Heart left ventricle (tissue), 16 donors: ENCODE data around the gene RPP14. TPM values are rescaled to one million over a fixed set of nuclear protein-coding genes. Genes with fewer than 3 reads are reported as not detected.

Experiments
- ATAC-seq, 4 donors: fragments of 200-7000 bp; cut with Tn5 transposase; one replicate each; pipeline ENCODE4 v1.9.1; 2020 to 2022; ENCODE audit warnings: moderate library complexity in 4 of 4, mild to moderate bottlenecking in 3 of 4, moderate number of reproducible peaks in 1 of 4
- DNase-seq, 5 donors: peaks; one replicate each; pipeline ENCODE4 v3.0.0-alpha.2; 2020
- H3K27ac ChIP-seq, 12 donors: fragments of 200-600 bp; sonication (generic) in 4 of 12; one replicate each; pipeline versions ENCODE4 v1.5.0 to v1.8.0; 2016 to 2022; ENCODE audit warnings: mild to moderate bottlenecking in 2 of 12
- H3K27me3 ChIP-seq, 9 donors: fragments of 200-600 bp; sonication (generic) in 2 of 9; one replicate each; pipeline versions ENCODE4 v1.5.1 to v1.8.0; 2016 to 2022; ENCODE audit warnings: mild to moderate bottlenecking in 3 of 9
- H3K36me3 ChIP-seq, 9 donors: fragments of 200-600 bp; sonication (generic) in 2 of 9; one replicate each; pipeline versions ENCODE4 v1.5.0 to v1.8.0; 2018 to 2022; ENCODE audit warnings: mild to moderate bottlenecking in 2 of 9
- H3K4me1 ChIP-seq, 12 donors: fragments of 200-600 bp; sonication (generic) in 4 of 12; one replicate each; pipeline versions ENCODE4 v1.5.0 to v1.8.0; 2016 to 2022; ENCODE audit warnings: mild to moderate bottlenecking in 3 of 12
- H3K4me3 ChIP-seq, 12 donors: fragments of 200-600 bp; sonication (generic) in 4 of 12; one replicate each; pipeline versions ENCODE4 v1.5.0 to v1.8.0; 2017 to 2022; ENCODE audit warnings: mild to moderate bottlenecking in 9 of 12, moderate library complexity in 4 of 12
- H3K9me3 ChIP-seq, 12 donors: fragments of 200-600 bp; sonication (generic) in 4 of 12; one replicate each; pipeline versions ENCODE4 v1.5.0 to v1.8.0; 2016 to 2022; ENCODE audit warnings: mild to moderate bottlenecking in 1 of 12
- CTCF ChIP-seq, 12 donors: fragments of 200-600 bp; sonication (generic) in 4 of 12; IDR thresholded peaks; one replicate each; pipeline versions ENCODE4 v1.5.0 to v1.8.0; 2018 to 2022; ENCODE audit warnings: antibody characterized with exemption in 12 of 12, mild to moderate bottlenecking in 5 of 12
- POLR2A ChIP-seq, 2 donors: fragments of 450-650 bp; IDR thresholded peaks; one replicate each; pipeline ENCODE4 v1.6.1; 2017; ENCODE audit warnings: antibody characterized with exemption in 2 of 2, mild to moderate bottlenecking in 2 of 2, moderate library complexity in 2 of 2
- WGBS, 4 donors: extraction: QIAGEN DNeasy Blood & Tissue Kit in 2 of 4; methylation state at CpG; one replicate each; pipeline versions ENCODE4 v1.1.5 to v1.1.7; 2013 to 2018; 5-methylcytosine and 5-hydroxymethylcytosine counted together
- intact Hi-C, 10 donors: fragments of 100-400 bp; cut with DNase I; formaldehyde crosslinking; loops; one replicate each; pipeline versions ENCODE4 v1.11.1 to v1.14.2; 2022
- polyA plus RNA-seq, 2 donors: library from polyadenylated mRNA; stranded (reverse); fragments of 200-250 nt; gene quantifications; one replicate each; pipeline ENCODE4 v1.2.3, GENCODE V29; 2013
- total RNA-seq, 9 donors: library from RNA; depleted of rRNA in 2 of 9; stranded (reverse); fragments of >200 nt in 2 of 9; fragmentation: NEBNext Ultra II Directional in 3 of 9; extraction: Animal tissue kit (Norgen Biotek cat#: 25700) in 3 of 9; gene quantifications; one replicate each; pipeline versions ENCODE4 v1.1.0 to v1.2.4, GENCODE V29; 2016 to 2023
- donor health status: ischemic (EF 13 %, LVEDD 7.1; RV severe dilation, severe dysfunction).
- donor health status: healthy with polysubstance abuse.
- donor health status: DM: no; HTN: yes; CAD: no.
- donor health status: DM: no; HTN: no; CAD: no.
- donor health status: ischemic (EF 25% LVEDD 6.9; RV normal size, moderate dysfunction).
- donor health status: ischemic (EF 25% LVEDD 5.7; RV mildly dilated, moderate dysfunction).
- donor health status: healthy.
- donor health status: DM: yes; HTN: yes; CAD: no.
- donor health status: ischemic (EF 35%, LVEDD 5.7; RV mildly dilated, moderate dysfunction).
- donor health status: nonischemic (EF 11% LVEDD 7.7; RV severe dilation, severe dysfunction).
- donor health status: DM: yes; HTN: yes; CAD: no.
- donor health status: PGD.
- donor health status: ischemic (EF 29% LVEDD 5.4; RV normal size, mild dysfunction).
- donor health status: nonischemic (EF 23%, LVEDD 6.1; RV moderate dilation, normal function).

RPP14 gene
- total and polyA plus RNA-seq, 11 donors = 9.6 to 32.4 (median 24.0) TPM

GRCh38 chr3:58340594-58341244, 34.7 kb downstream of the RPP14 start:
- no peak for ATAC-seq
- Histone ChIP-seq H3K4me1 (peaks cover 0 to 20% (median 0%) of the 10 kb centered on the region in 12 donors), H3K9me3 (no peaks in the 10 kb centered on the region), H3K36me3 (peaks cover 0 to 18% (median 0%) of the 10 kb centered on the region in 9 donors), H3K4me3 (no peak overlapping the region), H3K27ac (no peak overlapping the region), H3K27me3 (no peaks in the 10 kb centered on the region)
- no peak for TF ChIP-seq CTCF (IDR thresholded peaks at IDR 0.05)
- intact Hi-C loops = no loop called here
- DNase-seq = no peak
- 91 to 100% (median 98%) methylated on average over 3 of the region's 3 CpGs for WGBS, 4 donors

DNA sequence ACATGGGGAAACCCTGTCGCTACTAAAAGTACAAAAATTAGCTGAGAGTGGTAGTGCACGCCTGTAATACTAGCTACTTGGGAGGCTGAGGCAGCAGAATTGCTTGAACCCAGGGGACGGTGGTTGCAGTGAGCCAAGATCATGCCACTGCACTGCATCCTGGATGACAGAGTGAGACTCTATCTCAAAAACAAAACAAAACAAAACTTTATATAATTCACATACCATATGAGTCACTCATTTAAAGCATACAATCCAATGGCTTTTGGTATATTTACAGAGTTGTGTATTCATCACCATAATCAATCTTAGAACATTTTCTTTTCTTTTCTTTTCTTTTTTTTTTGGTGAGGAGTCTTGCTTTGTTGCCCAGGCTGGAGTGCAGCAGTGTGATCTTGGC, 35.3 kb downstream of the RPP14 start:
- 88 to 97% (median 94%) methylated on average over 3 of the region's 3 CpGs for WGBS, 4 donors
- no peak for ATAC-seq
- peaks cover 0 to 18% (median 0%) of the 10 kb centered on the region in 9 donors for H3K36me3 ChIP-seq
- peaks cover 0 to 13% (median 0%) of the 10 kb centered on the region in 12 donors for H3K4me1 ChIP-seq
- no peak overlapping the region for H3K4me3 ChIP-seq
- no peak overlapping the region for H3K27ac ChIP-seq
- no peaks in the 10 kb centered on the region for H3K27me3 ChIP-seq
- intact Hi-C loops = no loop called here
- no peak for TF ChIP-seq CTCF (IDR thresholded peaks at IDR 0.05)
- TF ChIP-seq POLR2A (IDR thresholded peaks at IDR 0.05) = no peak
- no peaks in the 10 kb centered on the region for H3K9me3 ChIP-seq
- DNase-seq = no peak

- no peak for ATAC-seq
Measured at GRCh38 chr3:58342676-58343075, 36.6 kb downstream of the RPP14 start.

DNA sequence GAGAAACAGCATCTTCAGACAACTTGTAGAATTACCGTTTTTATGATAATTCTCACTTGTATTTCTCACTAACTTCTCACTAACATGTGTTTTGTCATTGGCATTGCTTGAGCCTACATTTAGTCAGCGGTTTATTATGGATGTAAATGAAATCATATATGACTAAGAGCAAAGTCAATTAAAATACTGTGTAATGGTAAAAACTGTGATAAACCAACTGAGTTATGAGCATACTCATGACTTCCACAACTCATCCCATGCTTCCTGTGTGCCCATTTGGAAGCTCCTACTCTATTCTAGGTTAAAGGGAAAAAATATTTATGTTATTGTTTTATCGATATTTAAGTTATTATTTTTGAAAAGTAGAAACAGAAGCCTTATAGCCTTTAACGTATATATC, 39.4 kb downstream of the RPP14 start:
- Histone ChIP-seq H3K4me3 (no peak overlapping the region), H3K27ac (no peak overlapping the region), H3K4me1 (peaks cover 0 to 21% (median 0%) of the 10 kb centered on the region in 12 donors), H3K27me3 (no peaks in the 10 kb centered on the region), H3K36me3 (peaks cover 0 to 15% (median 0%) of the 10 kb centered on the region in 9 donors), H3K9me3 (no peaks in the 10 kb centered on the region)
- TF ChIP-seq POLR2A (IDR thresholded peaks at IDR 0.05) = no peak
- TF ChIP-seq CTCF (IDR thresholded peaks at IDR 0.05) = no peak
- ATAC-seq (no peak), DNase-seq (no peak)
- intact Hi-C loops = no loop called here
- 95 to 98% (median 97%) methylated on average over 4 of the region's 4 CpGs for WGBS, 4 donors

More at GRCh38 chr3:58342676-58343075, 36.6 kb downstream of the RPP14 start:
- Histone ChIP-seq H3K4me1 (peaks cover 0 to under 1% (median 0%) of the 10 kb centered on the region in 12 donors), H3K36me3 (peaks cover 0 to 18% (median 0%) of the 10 kb centered on the region in 9 donors), H3K9me3 (no peaks in the 10 kb centered on the region), H3K27me3 (no peaks in the 10 kb centered on the region), H3K27ac (no peak overlapping the region), H3K4me3 (no peak overlapping the region)
- intact Hi-C loops = no loop called here
- WGBS, 4 donors = 87 to 94% (median 91%) methylated on average over 5 of the region's 5 CpGs
- no peak for DNase-seq
- no peak for TF ChIP-seq CTCF (IDR thresholded peaks at IDR 0.05)
- TF ChIP-seq POLR2A (IDR thresholded peaks at IDR 0.05) = no peak
